Cardiac atrium fibroblast (primary cell): ENCODE measurements around the gene RPP25. TPM values are rescaled to one million over a fixed set of nuclear protein-coding genes. Genes with fewer than 3 reads are reported as not detected.

Experiments
- total RNA-seq: library from RNA; depleted of rRNA; stranded (reverse); fragments of >200 nt; gene quantifications from 2 replicates; pipeline ENCODE4 v1.2.3, GENCODE V29; 2015

The RPP25 gene
- total RNA-seq, result 18.3 and 22.4 TPM in 2 replicates

GRCh38 chr15:74956648-74957475 lies at the start of gene RPP25:
TSS of gene RPP25 (minus strand) at chr15:74956772. CDS start at chr15:74956583, 189 bp downstream.

GRCh38 chr15:74995182-74995778 lies 38.7 kb upstream of the RPP25 start, which contains the start of gene SCAMP5:
TSS of gene SCAMP5 (plus strand) at chr15:74995563. CDS start at chr15:75011840, 16,277 bp downstream.

GRCh38 chr15:74937590-74938371 lies 18.8 kb downstream of the RPP25 start, which contains the start of gene COX5A:
TSS of gene COX5A (minus strand) at chr15:74938073. CDS start at chr15:74938014, 59 bp downstream.

GRCh38 chr15:74906450-74907162 lies 50.0 kb downstream of the RPP25 start, which contains the start of gene FAM219B:
TSS of gene FAM219B (minus strand) at chr15:74906851. CDS start at chr15:74906800, 51 bp downstream.

Other genes with a start within 250 kb of the RPP25 start
- 2.1 and 2.5 TPM in 2 replicates for gene CYP1A1, start 231.2 kb downstream of the RPP25 start, total RNA-seq
- not detected in 2 replicates for gene CYP1A2, start 207.9 kb downstream of the RPP25 start, total RNA-seq
- 9.9 and 24.5 TPM in 2 replicates for gene CSK, start 174.7 kb downstream of the RPP25 start, total RNA-seq
- 0.36 TPM in 1 of 2 replicates, not detected in the other for gene LMAN1L, start 143.9 kb downstream of the RPP25 start, total RNA-seq
- gene CPLX3, start 130.1 kb downstream of the RPP25 start, total RNA-seq, result not detected in 2 replicates
- gene ULK3, start 113.6 kb downstream of the RPP25 start, total RNA-seq, result 12.8 and 17.3 TPM in 2 replicates
- gene SCAMP2, start 83.4 kb downstream of the RPP25 start, total RNA-seq, result 60.8 and 100 TPM in 2 replicates
- 109 and 112 TPM in 2 replicates for gene MPI, start 66.7 kb downstream of the RPP25 start, total RNA-seq
- 37.7 and 41.3 TPM in 2 replicates for gene FAM219B, start 49.9 kb downstream of the RPP25 start, total RNA-seq
- 105 and 109 TPM in 2 replicates for gene COX5A, start 18.7 kb downstream of the RPP25 start, total RNA-seq
- gene SCAMP5, start 38.8 kb upstream of the RPP25 start, total RNA-seq, result 2.1 and 4.7 TPM in 2 replicates
- gene PPCDC, start 66.8 kb upstream of the RPP25 start, total RNA-seq, result 10.2 and 24.0 TPM in 2 replicates
- 12.6 and 19.0 TPM in 2 replicates for gene C15orf39, start 245.1 kb upstream of the RPP25 start, total RNA-seq